Renal cortex interstitium (tissue), 11 donors: Measurements from ENCODE around the gene PHTF2. TPM values are rescaled to one million over a fixed set of nuclear protein-coding genes. Genes with fewer than 3 reads are reported as not detected.

ENCODE experiments used
- DNase-seq, 11 donors: peaks; one replicate each; pipeline ENCODE4 v3.0.0-alpha.2; 2013; ENCODE audit warnings: low read depth in 9 of 11, low spot score in 4 of 11; ENCODE audit errors: extremely low read depth in 1 of 11
- polyA plus RNA-seq, 3 donors: library from polyadenylated mRNA; unstranded; fragments of 120-200 nt; gene quantifications; one replicate each; pipeline ENCODE4 v1.2.1, GENCODE V29; 2013; ENCODE audit not compliant: insufficient read length in 3 of 3

Gene PHTF2
- polyA plus RNA-seq, 3 donors: 22.4 to 32.1 (median 25.6) TPM

DNA sequence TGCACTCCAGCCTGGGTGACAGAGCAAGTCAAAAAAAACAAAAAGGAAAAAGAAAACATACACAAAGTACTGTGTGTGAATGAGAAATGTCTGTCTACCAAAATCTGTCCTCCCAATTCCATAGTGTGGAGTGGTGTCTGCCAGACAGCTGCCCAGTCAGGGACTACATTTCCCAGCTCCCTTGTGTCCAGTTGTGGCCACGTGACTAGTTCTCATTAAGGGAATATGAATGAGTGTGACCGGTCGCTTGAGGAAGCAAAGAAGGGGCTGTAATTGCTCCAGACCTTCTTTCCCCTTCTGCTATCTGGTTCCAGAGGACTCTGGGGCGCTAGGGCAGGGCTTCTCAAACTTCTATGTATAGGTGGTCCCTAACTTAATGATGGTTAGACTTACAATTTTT lies 204.1 kb downstream of the PHTF2 start:
- no peak for DNase-seq

DNA sequence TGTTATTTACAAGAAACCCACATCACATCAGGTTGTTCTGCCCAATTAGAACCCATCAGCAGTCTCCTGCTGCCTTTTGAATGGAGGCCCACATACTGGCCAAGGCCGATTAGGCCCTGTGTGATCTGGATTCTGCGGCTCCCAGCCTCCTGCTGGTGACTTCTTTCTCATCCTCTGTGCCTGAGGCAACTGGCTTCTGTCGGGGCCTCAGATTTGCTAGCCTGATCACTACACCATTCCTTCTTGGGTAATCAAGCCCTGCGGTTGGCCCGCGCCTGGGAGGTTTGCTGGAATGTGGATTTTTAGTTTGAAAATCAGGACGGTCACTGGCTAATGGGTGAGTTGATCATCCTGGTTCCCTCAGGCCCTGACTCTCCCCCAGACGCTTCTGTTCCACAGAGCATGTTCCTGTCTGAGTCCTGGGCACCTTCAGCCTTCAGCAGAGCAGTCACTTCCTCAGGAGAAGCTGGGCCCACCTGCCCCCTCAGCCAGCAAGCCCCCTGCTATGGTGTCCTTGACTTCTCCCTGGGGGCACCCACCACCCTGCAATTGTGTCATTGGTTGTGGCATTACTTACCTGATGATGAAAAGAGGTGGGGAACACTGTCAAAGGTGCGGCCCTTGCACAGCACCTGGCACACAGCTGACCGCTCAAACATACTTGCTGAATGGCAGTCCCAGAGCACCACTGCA lies 207.6 kb downstream of the PHTF2 start:
- no peak for DNase-seq

Other genes with a start within 250 kb of the PHTF2 start
- 10 to 100 TPM; 30.4 to 36.1 (median 31.4) TPM for gene RSBN1L, start 102.3 kb upstream of the PHTF2 start, polyA plus RNA-seq
- 10 to 100 TPM; 26.1 to 32.9 (median 29.6) TPM for gene TMEM60, start 339 bp upstream of the PHTF2 start, polyA plus RNA-seq